Measurements from ENCODE around the gene DDX10.

GRCh38 chr11:108817976-108818375 lies 153.1 kb downstream of the DDX10 start:
- TF ChIP-seq EZH2 (IDR thresholded peaks at IDR 0.05) (no peak), POLR2AphosphoS5 (IDR thresholded peaks at IDR 0.05; ENCODE audit: borderline replicate concordance, low read depth, low read length) (no peak), FOXP2 (optimal IDR thresholded peaks at IDR 0.05; ENCODE audit: control extremely low read depth, extremely low read length, insufficient read depth) (no peak)
